HG03457 (cell line): Measurements from ENCODE around the gene MAST1.
"Not testable (repeated sequence)": the region's sequence is repeated elsewhere in the genome, so short reads cannot be mapped to it uniquely, and the experiment has no call there.

Source experiments
- ATAC-seq: cut with Tn5 transposase; IDR thresholded peaks from one replicate; pipeline ENCODE4 v1.9.1; 2021; ENCODE audit warnings: moderate number of reproducible peaks; ENCODE audit not compliant: unreplicated experiment

The MAST1 gene

DNA sequence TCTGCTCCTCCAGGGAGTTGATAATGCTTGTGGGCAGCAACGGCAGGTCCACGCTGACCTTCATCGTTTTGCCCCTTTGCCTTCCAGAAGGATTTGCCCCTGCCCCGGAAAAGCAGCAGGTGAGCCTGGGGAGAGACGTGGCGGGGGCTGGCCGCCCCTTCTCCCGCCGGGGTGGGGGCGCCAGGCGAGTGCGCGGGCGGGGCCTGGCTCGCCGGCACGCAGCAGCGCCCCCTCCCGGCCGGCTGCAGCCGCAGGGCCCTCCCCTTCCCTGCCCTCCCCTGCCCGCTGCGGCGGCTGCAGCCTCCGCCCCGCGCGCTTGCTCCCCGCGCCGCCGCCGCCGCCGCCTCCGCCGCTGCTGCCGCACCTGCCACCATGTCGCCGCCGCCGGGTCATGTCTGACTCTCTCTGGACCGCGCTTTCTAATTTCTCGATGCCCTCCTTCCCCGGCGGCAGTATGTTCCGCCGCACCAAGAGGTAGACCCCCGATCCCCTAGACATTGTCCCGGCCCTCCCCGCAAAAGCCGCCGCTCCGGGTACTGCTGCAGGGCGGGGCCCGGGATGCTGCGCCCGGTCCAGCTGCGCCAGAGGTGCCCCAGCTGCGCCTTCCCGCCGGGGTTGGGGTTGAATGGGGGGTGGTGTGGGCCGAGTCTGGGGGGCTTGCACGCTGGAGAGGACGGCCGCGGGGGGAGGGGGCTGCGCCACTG is at the start of gene MAST1:
Gene MAST1, plus strand, starts transcription at position 334 of the 704 bp plus-strand sequence. Its CDS starts 58 bp downstream, at position 392.
- no peak for ATAC-seq

DNA sequence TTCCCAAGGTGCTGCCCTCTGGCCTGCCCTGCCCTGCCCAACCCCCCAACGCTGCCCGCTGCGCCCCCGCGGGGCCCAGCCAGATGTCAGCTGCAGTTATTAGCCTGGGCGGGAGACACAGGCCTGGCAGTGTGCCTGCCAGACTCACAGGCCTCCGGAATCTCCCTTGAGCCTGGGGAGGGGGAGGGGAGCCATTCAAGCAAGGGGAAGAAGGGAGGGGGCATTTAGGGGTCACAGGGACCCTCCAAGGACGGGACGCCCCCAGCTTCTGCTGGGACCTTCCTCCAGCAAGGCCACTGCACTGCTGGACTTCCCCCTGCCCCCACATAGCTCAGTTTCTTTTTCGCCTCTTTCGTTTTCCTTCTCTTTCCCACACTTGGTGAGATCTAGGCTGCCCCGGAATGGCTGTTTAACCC is 49.6 kb upstream of the MAST1 start:
- no peak for ATAC-seq

DNA sequence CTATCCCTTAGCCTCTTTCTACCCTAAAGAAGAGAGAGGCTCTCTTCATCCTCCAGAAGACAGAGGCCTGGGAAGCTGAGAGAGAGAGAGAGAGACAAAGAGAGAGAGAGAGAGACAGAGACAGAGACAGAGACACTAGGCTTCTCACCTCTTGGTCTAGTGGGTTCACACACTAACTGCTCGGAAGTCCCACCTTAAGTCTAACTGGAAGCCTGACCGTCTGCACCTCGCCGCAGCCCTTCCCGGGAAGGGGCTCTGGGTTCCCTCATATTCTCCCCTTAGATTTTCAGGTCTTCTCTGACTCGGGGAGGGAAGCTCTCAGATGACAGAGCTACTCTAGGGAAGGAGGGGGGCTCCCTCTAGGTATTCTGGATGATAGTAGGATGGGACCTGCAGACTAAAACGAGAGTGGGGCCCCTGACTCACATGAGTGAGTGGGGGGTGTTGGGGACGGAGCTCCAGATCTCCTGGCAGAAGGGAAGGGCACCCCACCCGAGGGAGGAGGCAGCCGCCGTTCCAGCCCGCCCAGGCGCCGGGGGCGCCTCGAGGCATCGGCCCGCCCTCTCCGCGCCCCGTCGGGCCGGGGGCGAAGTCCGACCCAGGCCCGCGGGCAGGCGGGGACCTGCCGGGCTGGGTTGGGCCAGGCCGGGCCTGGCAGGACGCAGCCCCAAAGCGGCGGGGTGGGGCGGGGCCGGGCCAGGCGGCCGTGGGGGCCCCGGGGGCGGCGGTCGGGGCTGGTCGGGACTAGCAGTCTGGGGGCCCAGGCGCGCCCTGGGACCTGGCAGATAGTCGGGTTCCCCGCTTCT is 49.0 kb upstream of the MAST1 start:
- ATAC-seq = no peak

DNA sequence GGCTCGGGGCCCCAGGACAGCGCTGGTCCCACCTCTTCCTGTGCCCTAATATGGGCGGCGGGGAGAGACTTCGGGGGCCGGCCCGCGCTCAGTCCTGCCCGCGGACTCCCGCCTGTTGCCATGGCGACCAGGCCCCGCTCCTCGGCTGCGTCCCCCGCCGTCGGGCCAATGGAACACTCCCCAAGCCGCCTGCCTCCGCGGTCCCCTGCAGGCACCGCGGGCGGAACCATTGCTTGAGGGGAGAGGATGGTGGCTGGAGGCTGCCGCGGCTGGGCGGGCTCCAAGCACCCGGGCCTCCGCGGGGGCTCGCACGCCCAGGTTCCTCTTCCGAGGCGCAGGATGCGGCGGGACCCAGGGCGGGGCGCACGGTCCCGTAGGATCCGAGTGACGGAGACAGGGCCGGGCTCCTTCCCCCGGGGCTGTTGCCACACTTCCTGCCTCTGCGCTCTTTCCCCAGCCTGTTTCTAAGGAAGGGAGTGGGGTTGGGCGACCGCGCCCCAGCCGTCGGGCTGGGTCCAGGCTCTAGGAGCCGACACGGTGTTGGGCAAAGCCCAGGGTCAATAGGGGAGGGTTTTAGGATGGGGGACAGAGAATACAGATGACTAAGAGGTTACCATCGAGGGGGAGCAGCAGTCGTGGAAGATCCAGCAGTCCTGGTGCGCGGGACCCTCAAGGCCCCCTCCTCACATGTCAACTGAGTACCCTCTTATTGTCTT is 48.3 kb upstream of the MAST1 start:
- ATAC-seq = peak; percentile 27

DNA sequence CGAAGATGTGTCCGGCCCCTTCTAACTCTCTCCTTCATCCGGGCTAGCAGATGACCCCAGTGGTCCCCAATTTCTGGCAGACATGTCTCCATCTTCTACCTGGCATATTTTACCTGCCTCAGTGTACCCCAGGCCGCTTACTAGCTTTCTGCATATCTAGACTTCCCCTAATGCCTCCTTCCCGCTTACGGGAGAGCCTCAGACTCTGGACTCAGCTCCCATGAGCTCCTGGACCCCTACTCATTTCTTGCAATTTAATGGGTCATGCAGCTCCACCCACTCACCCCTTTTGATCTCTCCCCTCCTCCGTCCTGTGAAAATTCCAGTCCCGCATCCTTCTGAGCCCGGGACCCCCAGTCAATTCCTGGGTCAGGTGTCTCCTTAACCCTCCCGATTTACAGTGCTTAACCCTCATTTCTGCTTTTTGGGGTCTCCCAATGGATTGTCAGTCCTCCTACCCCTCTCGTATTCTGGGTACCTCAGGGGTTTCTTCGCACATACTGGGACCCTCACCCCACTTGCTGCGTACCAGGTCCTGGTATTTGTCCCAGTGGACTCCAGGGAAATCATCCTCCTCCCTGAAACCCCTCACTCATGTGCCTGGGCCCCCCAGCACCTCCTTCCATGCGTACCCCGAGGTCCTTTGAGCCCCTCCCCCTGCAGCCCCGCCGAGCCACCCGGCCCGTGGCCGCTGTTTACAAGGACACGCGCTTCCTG is 47.5 kb upstream of the MAST1 start:
- no peak for ATAC-seq

DNA sequence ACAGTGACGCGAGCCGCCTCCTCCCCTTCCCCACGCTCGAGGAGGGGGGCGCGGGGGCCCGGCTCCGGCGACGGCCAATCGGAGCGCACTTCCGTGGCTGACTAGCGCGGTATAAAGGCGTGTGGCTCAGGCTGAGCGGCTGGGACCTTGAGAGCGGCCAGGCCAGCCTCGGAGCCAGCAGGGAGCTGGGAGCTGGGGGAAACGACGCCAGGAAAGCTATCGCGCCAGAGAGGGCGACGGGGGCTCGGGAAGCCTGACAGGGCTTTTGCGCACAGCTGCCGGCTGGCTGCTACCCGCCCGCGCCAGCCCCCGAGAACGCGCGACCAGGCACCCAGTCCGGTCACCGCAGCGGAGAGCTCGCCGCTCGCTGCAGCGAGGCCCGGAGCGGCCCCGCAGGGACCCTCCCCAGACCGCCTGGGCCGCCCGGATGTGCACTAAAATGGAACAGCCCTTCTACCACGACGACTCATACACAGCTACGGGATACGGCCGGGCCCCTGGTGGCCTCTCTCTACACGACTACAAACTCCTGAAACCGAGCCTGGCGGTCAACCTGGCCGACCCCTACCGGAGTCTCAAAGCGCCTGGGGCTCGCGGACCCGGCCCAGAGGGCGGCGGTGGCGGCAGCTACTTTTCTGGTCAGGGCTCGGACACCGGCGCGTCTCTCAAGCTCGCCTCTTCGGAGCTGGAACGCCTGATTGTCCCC is 46.8 kb upstream of the MAST1 start, which contains the start of gene JUNB:
Gene JUNB, plus strand, starts transcription at position 142 of the 706 bp plus-strand sequence. Its CDS starts 286 bp downstream, at position 428.
- ATAC-seq = peak; percentile 22

DNA sequence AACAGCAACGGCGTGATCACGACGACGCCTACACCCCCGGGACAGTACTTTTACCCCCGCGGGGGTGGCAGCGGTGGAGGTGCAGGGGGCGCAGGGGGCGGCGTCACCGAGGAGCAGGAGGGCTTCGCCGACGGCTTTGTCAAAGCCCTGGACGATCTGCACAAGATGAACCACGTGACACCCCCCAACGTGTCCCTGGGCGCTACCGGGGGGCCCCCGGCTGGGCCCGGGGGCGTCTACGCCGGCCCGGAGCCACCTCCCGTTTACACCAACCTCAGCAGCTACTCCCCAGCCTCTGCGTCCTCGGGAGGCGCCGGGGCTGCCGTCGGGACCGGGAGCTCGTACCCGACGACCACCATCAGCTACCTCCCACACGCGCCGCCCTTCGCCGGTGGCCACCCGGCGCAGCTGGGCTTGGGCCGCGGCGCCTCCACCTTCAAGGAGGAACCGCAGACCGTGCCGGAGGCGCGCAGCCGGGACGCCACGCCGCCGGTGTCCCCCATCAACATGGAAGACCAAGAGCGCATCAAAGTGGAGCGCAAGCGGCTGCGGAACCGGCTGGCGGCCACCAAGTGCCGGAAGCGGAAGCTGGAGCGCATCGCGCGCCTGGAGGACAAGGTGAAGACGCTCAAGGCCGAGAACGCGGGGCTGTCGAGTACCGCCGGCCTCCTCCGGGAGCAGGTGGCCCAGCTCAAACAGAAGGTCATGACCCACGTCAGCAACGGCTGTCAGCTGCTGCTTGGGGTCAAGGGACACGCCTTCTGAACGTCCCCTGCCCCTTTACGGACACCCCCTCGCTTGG is 46.1 kb upstream of the MAST1 start:
- ATAC-seq = no peak

DNA sequence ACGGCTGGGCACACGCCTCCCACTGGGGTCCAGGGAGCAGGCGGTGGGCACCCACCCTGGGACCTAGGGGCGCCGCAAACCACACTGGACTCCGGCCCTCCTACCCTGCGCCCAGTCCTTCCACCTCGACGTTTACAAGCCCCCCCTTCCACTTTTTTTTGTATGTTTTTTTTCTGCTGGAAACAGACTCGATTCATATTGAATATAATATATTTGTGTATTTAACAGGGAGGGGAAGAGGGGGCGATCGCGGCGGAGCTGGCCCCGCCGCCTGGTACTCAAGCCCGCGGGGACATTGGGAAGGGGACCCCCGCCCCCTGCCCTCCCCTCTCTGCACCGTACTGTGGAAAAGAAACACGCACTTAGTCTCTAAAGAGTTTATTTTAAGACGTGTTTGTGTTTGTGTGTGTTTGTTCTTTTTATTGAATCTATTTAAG is 45.4 kb upstream of the MAST1 start:
- no peak for ATAC-seq

DNA sequence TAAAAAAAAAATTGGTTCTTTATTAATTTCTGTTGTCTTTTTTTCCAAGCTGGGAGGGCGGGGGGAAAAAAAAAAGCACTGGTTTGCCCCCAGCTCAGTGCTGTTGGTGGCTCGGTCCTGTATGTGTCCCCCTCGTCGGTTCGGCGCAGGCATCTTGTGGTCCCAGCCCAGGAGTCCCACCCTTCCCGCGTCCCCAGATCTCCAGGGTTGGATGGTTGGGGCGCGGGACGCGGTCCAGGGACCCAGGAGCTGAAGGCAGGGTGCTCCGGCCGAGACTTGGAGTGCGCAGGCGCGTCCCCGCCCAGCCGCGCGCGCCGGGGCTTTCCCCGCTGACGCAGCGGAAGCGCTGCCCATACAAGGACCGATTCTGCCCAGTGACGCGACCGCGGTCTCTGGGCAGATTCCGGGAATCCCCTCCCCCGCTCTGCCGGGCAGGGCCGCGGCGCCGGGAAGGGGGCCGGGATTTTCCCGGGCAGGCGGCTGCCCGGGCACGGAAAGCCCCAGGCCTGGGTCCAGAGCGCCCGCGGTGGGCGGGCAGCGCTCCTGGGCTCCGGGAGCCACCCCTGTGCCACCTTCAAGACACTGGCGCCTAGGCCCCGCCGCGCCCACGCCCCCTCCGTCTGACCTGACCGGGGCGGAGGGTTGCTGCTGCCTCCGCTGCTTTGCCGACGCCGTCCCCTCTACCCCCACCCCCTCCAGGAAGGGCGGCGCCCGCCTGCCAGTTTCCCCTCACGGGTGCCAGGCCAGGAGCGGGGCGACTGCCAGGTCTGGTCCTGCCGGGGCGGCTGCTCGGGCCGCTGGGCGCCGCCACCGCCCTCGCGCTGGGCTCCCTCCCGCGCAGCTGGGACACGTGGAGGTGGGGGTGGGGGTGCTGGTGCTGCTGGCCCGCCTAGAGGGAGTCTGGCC is 44.8 kb upstream of the MAST1 start:
- peak; percentile 24 for ATAC-seq

DNA sequence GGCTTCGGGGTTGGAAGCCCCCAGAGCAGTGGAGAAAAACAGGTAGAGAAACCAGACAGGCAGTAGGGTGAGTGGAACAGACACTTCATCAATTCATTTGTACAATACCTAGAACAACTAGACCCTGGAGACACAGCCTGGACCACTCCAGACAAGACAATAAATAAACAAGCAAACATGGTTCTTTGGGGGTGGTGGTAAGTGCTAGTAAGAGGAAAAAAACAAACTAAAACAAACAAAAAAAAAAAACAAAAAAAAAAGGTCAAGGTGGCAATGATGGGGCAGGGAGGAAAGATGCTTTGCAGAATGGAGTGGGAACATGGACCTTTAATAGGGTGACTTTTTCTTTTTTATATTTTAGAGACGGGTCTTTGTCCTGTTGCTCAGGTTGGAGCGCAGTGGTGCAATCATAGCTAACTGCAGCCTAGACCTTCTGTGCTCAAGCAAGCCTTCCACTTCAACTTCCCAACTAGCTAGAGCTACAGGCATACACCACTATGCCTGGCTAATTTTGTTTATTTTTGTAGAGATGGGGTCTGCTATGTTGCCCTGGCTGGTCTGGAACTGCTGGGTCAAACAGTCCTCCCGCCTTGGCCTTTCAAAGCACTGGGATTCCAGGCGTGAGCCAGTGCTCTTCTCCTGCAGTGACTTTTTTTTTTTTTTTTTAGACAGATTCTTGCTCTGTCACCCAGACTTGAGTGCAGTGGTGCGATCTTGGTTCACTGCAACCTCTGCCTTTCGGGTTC is 43.9 kb upstream of the MAST1 start:
- no peak for ATAC-seq

DNA sequence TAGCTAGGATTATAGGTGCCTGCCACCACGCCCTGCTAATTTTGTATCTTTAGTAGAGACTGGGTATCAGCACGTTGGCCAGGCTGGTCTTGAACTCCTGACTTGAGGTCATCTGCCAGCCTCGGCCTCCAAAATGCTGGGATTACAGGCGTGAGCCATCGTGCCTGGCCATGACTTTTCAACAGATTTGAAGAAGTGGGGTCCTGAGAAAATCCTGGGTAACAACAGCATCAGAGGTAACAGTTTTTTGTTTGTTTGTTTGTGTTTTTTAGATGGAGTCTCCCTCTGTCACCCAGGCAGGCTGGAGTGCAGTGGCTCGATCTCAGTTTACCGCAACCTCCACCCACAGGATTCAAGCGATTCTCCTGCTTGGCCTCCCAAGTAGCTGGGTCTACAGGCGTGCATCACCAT is 43.3 kb upstream of the MAST1 start:
- ATAC-seq = no peak

DNA sequence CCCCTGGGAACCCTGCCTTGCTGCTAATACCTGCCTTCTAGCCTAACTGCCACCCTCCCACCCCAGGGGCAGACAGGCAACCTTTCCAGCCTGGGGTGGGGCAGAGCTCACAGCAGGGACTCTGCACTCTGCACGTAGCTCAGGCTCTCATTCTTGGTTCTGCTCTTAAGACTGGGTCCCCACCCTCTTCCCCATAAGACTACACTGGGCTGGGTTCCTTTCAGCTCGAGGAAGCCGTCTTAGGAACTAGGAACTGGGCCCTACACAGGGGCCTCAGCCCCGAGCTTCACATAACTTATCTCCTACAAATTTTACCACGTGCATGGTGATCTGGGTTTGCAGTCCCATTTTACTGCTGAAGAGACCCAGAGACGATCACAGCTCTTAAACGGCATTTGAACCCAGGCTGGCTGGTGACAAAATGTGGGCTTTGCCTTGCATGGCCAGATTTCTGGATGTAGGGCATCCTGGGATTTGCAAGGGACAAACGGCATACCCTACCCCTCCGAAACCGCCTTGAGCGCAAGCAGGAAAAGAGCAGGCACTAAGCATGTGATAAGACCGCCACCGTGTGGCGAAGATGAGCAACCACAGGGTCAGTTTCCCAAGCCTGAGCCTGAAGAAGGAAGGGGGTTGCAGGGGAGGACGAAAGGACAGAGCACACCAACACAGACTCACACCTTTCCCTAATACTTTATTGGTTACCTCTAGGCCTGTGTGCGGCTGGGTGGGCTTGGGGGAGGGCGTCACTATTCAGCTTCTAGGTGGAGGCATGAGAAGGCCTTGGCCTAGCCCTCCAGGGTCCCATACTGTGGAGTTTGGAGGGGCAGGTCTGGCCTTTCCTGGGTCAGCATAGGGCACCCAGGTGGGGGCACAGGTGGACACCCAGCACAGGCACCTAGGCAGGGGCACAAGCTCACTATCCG is 41.9 kb upstream of the MAST1 start:
- ATAC-seq = no peak

DNA sequence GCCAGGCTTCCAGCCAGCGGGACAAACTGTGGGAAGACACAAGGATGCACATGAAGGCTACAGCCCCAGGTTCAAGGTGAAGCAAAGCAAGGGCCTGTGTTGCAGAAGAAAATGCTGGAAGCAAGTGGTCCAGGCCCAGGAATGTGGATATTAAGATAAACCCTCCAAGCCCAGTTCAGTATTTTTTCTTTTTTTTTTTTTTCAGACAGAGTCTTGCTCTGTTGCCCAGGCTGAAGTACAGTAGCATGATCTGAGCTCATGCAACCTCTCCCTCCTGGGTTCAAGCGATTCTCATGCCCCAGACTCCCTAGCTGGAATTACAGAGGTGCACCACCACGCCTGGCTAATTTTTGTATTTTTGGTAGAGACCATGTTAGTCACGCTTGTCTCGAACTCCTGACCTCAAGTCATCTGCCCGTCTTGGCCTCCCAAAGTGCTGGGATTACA is 41.2 kb upstream of the MAST1 start:
- ATAC-seq = no peak

DNA sequence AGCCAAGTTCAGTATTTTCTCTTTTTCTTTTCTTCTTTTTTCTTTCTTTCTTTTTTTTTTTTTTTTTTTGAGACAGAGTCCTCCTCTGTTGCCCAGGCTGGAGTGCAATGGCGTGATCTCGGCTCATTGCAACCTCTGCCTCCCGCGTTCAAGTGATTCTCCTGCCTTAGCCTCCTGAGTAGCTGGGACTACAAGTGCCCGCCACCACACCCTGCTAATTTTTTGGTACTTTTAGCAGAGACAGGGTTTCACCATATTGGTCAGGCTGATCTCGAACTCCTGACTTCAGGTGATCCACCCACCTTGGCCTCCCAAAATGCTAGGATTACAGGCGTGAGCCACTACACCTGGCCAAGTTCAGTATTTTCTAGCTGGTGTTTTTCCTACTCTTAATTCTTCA is 40.7 kb upstream of the MAST1 start:
- ATAC-seq = not testable (repeated sequence)

DNA sequence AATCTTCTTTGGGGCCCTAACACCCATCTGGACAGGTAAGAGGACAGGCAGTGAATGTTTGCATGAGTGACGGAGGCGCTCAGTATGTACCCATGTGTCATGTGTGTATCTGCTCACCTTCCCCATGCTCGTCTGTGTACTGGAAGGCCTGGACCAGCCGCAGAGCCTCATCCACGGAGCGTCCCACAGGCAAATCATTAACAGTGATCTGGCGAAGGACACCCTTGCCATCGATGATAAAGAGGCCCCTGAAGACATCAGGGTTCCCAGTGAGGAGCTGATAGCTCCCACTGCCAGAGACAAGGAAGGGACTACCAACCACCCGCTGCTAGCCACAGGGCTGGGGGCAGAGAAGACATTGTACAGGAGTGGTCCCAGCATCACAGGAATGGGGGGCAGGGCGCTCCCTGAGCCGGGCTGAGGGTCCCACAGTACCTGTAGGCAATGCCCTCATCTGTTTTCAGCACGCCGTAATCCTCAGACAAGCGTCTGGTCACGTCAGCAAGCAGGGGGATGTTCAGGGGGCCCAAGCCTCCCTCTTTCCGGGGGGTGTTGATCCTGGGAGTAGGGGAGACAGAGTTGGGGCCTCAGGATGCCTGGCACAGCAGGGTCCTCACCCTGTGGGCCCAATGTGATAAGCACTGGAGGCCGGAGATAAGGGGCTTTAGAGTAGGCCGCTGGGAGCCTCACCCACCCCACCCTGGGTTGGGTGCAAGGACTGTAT is 38.4 kb upstream of the MAST1 start:
- ATAC-seq = no peak

DNA sequence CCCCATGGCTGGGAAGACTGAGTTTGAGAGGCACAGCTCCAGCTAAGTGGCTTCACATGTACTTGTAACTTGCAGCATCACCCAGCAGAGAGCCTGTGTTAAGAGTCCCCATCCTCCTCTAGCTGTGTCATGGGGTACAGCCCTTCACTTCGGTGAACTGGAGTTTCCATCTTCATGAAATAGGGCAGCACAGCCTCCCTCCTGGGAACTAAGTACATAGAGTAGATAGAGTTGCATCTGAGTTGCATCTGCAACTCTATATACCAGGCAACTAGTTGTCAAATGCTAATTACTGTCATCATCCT is 37.9 kb upstream of the MAST1 start:
- no peak for ATAC-seq
